GM19328 (cell line): Measurements from ENCODE around the gene KCNJ2.

ENCODE experiments used
- ATAC-seq: cut with Tn5 transposase; IDR thresholded peaks from one replicate; pipeline ENCODE4 v1.9.1; 2021; ENCODE audit warnings: mild to moderate bottlenecking, moderate library complexity; ENCODE audit not compliant: unreplicated experiment

KCNJ2 gene

GRCh38 chr17:70158591-70158990 lies 10.7 kb upstream of the KCNJ2 start:
- no peak for ATAC-seq

GRCh38 chr17:70159980-70160379 lies 9.4 kb upstream of the KCNJ2 start:
- ATAC-seq: no peak

GRCh38 chr17:70161519-70161918 lies 7.8 kb upstream of the KCNJ2 start:
- no peak for ATAC-seq

- ATAC-seq: no peak
Measured at GRCh38 chr17:70165383-70165782, 3.9 kb upstream of the KCNJ2 start.

- ATAC-seq: no peak
Measured at GRCh38 chr17:70166615-70167014, 2.7 kb upstream of the KCNJ2 start.

- ATAC-seq: no peak
Measured at GRCh38 chr17:70168044-70168976, 1.0 kb upstream of the KCNJ2 start.

GRCh38 chr17:70169709-70170597 lies 621 bp downstream of the KCNJ2 start:
- ATAC-seq: no peak

- ATAC-seq: no peak
Measured at GRCh38 chr17:70171159-70171558, 1.8 kb downstream of the KCNJ2 start.

GRCh38 chr17:70172449-70172848 lies 3.1 kb downstream of the KCNJ2 start:
- ATAC-seq: no peak

GRCh38 chr17:70172923-70173322 lies 3.6 kb downstream of the KCNJ2 start:
- no peak for ATAC-seq

- ATAC-seq: no peak
Measured at GRCh38 chr17:70173681-70174080, 4.3 kb downstream of the KCNJ2 start.

- no peak for ATAC-seq
Measured at GRCh38 chr17:70181376-70181775, 12.0 kb downstream of the KCNJ2 start.

- ATAC-seq: no peak
Measured at GRCh38 chr17:70181866-70182265, 12.5 kb downstream of the KCNJ2 start.

- no peak for ATAC-seq
Measured at GRCh38 chr17:70183508-70183907, 14.2 kb downstream of the KCNJ2 start.

GRCh38 chr17:70184207-70184606 lies 14.9 kb downstream of the KCNJ2 start:
- no peak for ATAC-seq

- ATAC-seq: no peak
Measured at GRCh38 chr17:70184770-70185169, 15.4 kb downstream of the KCNJ2 start.

GRCh38 chr17:70185285-70185684 lies 16.0 kb downstream of the KCNJ2 start:
- ATAC-seq: no peak

- no peak for ATAC-seq
Measured at GRCh38 chr17:70187383-70187782, 18.1 kb downstream of the KCNJ2 start.

- ATAC-seq: no peak
Measured at GRCh38 chr17:70190959-70191805, 21.9 kb downstream of the KCNJ2 start.

GRCh38 chr17:70195091-70195490 lies 25.8 kb downstream of the KCNJ2 start:
- ATAC-seq: no peak
